Activated effector memory CD4-positive, alpha-beta T cell treated with anti-CD3 and anti-CD28 coated beads, Interleukin-2, amount 50 U/mL, for 16 hours (primary cell): ENCODE results near the gene LIN28B.

Source experiments
- DNase-seq: peaks from one replicate; pipeline ENCODE4 v3.0.0-alpha.2; 2020

LIN28B gene

DNA sequence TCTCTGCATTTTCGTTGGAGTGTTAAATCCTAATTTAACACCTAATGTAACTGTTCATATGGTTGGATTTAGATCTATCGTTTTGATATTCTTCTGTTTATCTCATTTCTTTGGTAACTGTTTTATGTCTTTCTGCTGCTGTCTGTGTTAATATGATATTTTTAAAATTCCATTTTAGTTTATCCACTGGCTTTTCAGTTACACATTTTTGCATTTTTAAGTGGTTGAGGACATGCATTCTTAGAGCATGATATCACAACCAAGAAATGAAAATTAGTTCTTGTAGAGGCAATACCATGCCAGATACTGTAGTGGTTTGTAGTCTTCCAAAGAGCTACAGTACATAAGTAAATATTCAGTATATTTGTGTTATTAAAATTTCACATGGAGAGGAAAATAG, 58.6 kb downstream of the LIN28B start:
- DNase-seq: no peak

- no peak for DNase-seq
Observed at GRCh38 chr6:105019285-105019684, 62.4 kb downstream of the LIN28B start.

GRCh38 chr6:105021399-105021798, 64.5 kb downstream of the LIN28B start:
- no peak for DNase-seq

DNA sequence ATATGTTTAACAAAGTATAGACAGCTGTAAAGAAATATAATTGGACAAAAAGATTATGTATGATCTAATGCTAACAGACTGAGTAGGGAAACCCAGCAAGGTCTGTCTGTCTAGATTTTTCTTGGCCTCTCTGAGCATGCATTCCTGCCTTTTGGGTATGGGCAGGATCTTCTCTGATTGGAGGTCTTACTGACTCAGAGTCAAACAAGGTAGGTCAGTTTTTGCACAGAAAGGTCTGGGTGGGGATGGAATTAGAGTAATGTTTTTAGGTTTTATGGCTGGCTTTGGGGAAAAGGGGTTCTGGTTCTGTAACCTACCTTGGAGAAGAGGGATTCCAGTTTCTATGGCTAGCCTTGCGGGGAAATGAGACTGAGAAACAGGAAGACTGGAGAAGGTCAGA, 65.5 kb downstream of the LIN28B start:
- DNase-seq: no peak

- no peak for DNase-seq
Observed at GRCh38 chr6:105024803-105025202, 67.9 kb downstream of the LIN28B start.

GRCh38 chr6:105028898-105029297, 72.0 kb downstream of the LIN28B start:
- no peak for DNase-seq

DNA sequence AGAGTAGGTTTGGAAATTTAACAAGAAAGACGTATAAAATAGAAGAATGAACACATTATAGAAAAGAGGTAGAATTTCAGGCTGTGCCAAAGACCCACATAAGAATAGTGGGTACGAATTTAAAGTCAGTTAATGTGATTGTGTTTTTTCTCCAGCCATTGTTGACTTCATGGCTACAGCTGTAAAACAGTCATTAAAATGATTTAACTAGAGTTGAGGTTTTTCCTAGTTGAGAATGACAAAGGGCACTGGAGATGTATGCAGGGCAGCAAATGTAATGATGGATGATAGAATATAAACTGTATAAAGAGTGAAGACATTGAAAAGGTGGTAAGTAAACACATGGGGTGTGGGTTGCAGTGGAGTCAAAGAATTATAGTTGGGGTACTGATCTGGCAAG, 72.7 kb downstream of the LIN28B start:
- no peak for DNase-seq

GRCh38 chr6:105034470-105034869, 77.6 kb downstream of the LIN28B start:
- no peak for DNase-seq

GRCh38 chr6:105035299-105035698, 78.4 kb downstream of the LIN28B start:
- no peak for DNase-seq

DNA sequence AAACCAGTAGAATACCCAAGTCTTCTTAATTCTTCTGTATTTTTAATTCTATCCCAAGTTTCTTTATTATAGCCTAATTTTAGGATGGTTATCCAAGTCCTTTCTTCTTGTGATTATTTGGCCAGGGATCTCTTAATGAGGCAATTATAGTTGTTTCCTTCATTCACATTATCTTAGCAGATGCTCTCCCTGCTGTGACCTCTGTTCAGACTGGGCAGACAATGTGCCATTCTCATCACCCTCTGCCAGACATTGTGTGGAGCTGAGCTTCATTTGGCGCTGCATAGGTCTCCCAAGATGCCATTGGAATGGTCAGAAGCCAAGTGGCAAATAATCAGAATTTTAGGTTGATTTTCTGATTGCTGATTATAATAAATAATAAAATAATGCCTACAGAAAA, 79.4 kb downstream of the LIN28B start:
- no peak for DNase-seq

GRCh38 chr6:105038259-105038658, 81.4 kb downstream of the LIN28B start:
- DNase-seq: no peak

DNA sequence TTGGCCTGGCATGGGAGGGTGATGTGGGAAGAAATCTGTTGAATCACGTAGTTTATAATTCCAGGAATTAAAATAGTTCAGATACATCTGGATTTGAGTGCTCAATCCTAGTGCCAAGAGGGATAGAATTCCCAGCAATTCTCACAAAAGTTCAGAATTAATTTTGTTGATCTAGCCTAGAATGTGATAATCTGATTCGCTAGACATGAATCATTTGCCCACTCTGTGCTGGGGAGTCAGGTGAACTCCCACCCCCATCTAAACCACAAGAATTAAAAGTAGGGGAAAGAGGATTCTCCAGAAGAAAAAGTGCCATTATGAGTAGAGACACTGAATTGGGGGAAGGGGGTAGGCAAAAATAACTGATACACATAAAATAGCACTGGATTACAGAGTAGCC, 85.0 kb downstream of the LIN28B start:
- DNase-seq: no peak

DNA sequence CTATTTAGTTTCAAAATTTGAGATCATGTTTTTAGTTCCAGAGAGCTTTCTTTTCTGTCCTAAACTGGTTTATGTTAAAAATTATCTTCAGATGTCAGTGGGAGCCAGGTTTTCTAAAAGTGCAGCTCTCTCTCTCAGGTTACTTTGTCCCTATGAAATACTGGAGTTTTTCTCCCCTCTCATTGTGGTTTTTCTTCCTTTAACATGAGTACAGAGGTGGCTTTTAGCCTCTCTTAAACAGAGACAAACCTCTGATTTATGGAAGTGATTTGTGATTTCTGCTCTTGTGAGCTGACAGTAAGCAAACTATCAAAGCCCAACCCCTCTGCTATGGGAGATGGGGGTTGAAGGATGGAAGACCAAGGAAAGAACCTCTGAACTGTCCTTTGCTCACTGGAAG, 85.7 kb downstream of the LIN28B start:
- no peak for DNase-seq

GRCh38 chr6:105043979-105044378, 87.1 kb downstream of the LIN28B start:
- DNase-seq: no peak

GRCh38 chr6:105045526-105045925, 88.6 kb downstream of the LIN28B start:
- DNase-seq: no peak

- no peak for DNase-seq
Observed at GRCh38 chr6:105051941-105052471, 95.1 kb downstream of the LIN28B start.

DNA sequence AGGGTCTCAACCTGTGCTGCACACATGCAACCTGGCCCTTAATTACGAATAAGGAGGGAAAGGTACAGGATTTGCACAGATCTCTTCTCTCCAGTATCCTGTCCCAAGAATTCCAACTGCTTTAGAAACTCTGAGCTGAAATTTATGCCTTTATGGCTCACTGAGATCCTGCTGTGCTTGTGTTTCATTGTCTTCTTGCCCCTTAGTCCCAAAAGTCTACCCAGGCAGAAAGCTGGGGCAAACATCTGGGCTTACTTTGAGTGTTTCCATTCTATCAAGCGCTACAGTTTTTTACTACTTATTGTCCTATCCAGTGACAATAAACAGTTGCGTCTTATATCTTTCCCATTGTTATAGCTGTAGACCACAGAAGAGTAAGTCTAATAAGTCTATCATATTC, 99.7 kb downstream of the LIN28B start:
- DNase-seq: no peak

DNA sequence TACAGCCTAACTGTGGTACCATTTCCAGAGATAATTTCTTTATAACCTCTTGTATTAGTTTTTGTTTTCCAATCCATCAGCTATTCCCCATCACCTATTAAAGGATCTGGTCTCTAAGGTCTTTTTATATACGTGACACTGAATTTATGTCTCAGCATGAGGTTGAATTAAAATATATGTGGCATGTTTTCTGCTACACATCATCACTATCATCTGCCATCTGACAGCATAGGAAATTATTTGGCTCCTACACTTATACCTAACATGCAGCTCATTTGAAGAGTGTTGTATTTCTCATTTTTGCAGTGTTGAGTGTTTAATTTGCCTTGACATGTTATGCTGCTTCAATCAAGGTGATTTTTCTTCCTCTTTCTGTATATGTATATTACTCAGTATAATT, 100.3 kb downstream of the LIN28B start:
- DNase-seq: no peak

- DNase-seq: no peak
Observed at GRCh38 chr6:105058316-105058715, 101.4 kb downstream of the LIN28B start.

DNA sequence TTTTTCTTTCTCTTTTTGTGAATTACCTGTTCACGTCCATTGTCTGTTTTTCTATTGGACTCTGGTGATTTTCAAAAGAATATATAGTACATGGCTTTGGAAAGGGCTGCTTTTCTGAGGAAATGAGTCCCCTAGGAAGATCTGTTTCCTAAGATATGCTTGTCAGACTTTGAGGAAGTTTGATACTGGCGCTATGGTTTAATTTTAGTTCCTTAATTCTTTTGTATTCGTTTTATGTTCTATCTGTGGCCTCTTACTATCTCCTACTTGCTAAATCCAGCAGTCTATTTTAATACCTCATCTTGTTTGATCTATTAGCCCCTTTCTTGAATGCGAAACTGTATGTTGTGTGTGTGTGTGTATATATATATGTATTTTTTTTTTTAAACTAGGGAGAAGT, 101.9 kb downstream of the LIN28B start:
- DNase-seq: no peak

DNA sequence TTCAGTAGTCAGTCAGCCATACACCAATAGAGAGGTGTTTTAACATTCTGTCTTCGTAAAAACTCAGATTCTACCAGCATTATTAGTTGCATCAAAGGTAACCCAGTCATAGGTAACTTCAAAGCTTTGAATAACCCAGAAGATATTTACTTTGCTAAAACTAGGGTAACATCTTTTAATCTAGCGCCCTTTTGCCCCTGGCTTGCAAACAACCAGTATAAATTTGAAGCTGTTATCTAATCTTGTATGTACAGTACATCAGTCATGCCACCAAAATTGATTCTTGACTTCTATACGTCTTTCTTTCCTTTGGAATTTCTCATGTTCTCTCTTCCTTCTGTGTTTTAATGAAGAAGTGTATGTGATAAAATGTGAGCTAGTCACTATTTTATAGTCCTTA, 109.3 kb downstream of the LIN28B start:
- DNase-seq: no peak

DNA sequence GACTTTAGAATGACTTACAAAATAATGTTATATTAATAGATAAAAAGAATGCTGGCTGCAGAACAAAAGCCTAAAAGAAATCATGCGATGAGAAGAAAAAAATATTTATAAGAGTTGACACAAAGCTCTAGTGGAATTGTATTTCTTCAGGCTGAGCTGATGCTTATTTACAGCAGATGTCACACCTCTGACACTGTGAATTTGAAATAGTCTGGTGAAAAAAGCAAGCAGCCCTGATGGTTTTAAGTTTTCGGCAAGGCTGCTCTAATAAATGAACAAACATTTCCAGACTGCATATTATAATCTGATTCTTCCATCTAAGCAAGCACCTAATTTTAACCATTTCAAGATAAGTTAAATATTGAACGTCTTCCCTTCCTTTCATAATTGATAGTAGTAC, 109.9 kb downstream of the LIN28B start:
- no peak for DNase-seq

- DNase-seq: no peak
Observed at GRCh38 chr6:105067329-105067728, 110.4 kb downstream of the LIN28B start.

DNA sequence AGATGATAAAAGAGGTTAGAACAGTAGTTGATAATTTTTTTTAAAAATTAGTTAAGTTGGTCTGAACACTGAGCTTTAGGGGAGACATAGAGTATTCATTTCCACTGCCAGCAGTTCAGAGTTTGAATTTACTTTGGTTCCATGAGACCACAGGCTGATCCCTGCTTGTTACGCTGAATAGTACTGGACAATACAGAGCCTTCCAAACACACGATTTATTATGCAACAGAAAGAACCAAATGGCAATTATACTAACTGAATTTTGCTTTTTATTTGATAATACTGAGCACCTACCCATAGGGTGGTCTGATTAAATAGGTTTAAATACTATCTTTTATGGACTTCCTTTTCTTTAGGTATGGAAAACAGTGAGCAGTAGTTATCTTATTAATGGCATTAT, 111.5 kb downstream of the LIN28B start:
- DNase-seq: no peak

DNA sequence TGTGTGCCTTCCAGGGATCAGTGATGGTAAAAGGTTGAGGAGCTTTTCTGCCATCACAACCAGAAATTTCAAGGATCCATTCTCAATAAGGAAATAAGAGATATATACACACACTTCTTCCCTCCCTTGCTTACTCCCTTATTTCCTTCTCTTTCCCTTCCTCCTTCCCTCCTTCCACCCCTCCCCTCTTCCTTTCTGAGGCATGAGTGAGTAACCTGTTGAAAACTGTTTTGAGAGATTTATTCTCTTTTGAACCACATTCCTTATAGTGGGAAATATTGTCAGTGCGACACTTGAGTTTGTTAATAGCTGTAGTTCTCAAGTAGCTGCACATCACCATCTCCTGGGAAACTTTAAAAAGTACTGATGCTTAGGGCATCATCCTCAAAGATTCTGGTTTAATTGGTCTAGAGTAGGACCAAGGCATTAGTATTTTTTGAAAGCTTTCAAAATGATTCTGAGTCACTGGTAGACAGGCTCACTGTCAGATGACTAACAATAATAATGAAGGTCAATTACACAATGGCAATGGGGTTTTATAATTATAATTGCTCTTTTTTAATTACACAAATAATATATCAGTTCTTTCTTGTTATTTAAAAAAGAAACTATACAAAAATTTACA, 113.0 kb downstream of the LIN28B start:
- DNase-seq: no peak

DNA sequence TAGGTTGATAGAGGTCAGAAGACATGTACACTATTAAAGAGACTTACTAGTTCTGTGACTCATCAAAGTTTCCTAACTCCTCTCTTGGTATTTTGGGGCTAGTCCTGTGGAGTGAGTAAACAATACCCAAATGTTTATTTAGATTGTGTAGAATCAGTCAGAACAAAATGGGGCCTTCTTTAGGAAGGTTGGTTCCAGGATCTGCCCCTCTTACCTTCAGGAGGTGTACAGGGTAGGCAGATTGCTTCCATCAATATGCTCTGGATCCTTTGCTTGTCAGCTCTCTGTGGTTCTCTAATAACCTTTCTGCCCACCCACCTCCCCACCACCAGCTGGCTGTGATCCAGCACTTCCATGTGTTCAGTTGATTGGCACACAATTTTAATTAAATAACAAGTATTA, 115.9 kb downstream of the LIN28B start:
- DNase-seq: no peak
